IMR-90 (cell line): ENCODE results near the gene TF. TPM values are rescaled to one million over a fixed set of nuclear protein-coding genes. Genes with fewer than 3 reads are reported as not detected.

Experiments used
- ATAC-seq: fragments of 200-7000 bp; cut with Tn5 transposase; 2 replicates; pipeline ENCODE4 v1.9.1; 2020; ENCODE audit warnings: low read depth, mild to moderate bottlenecking, moderate library complexity
- BruUV-seq: library from RNA; stranded (reverse); fragments of 400-500 nt; replicated peaks from 2 replicates; lab custom pipeline; 2021; lab: Mats Ljungman, UMichigan
- CTCF ChIA-PET: fragments of 300-600 bp; formaldehyde crosslinking; extraction: SDS; loops from one replicate; lab custom pipeline; 2021; ENCODE audit warnings: antibody characterized with exemption; lab: Yijun Ruan, JAX
- POLR2A ChIA-PET: fragments of 300-600 bp; sonication (Branson Sonifier 250); formaldehyde crosslinking; loops from one replicate; lab custom pipeline; 2022; ENCODE audit warnings: antibody characterized with exemption; ENCODE audit not compliant: unreplicated experiment; lab: Charles Lee
- DNase-seq: peaks from one replicate; pipeline ENCODE4 v3.0.0; 2013
- H2AFZ ChIP-seq: replicated peaks from 2 replicates; pipeline ENCODE3; 2013; ENCODE audit warnings: low read length, mild to moderate bottlenecking; ENCODE audit not compliant: poor library complexity
- H2AK5ac ChIP-seq: 2 replicates; pipeline ENCODE4 v1.6.1; 2013; ENCODE audit warnings: low read depth, low read length, inconsistent platforms
- H2AK9ac ChIP-seq: replicated peaks from 2 replicates; pipeline ENCODE3; 2013; ENCODE audit warnings: mild to moderate bottlenecking, low read depth, low read length, moderate library complexity; ENCODE audit not compliant: poor library complexity
- H2BK120ac ChIP-seq: 2 replicates; pipeline ENCODE4 v1.6.1; 2013; ENCODE audit warnings: low read depth, low read length, inconsistent platforms
- H2BK15ac ChIP-seq: 3 replicates; pipeline ENCODE4 v1.6.1; 2013; ENCODE audit warnings: low read depth, low read length, inconsistent platforms
- H2BK20ac ChIP-seq: 2 replicates; pipeline ENCODE4 v1.6.1; 2013; ENCODE audit warnings: low read depth, mild to moderate bottlenecking, inconsistent platforms, low read length, moderate library complexity
- H2BK5ac ChIP-seq: 2 replicates; pipeline ENCODE4 v1.6.1; 2013; ENCODE audit warnings: mild to moderate bottlenecking, low read depth, low read length, inconsistent platforms; ENCODE audit not compliant: poor library complexity, severe bottlenecking
- H3K14ac ChIP-seq: replicated peaks from 2 replicates; pipeline ENCODE4 v1.6.1; 2013; ENCODE audit warnings: low read depth, low read length, inconsistent platforms
- H3K18ac ChIP-seq: 2 replicates; pipeline ENCODE4 v1.6.1; 2013; ENCODE audit warnings: low read depth, low read length, control low read depth
- H3K23ac ChIP-seq: 2 replicates; pipeline ENCODE4 v1.6.1; 2013; ENCODE audit warnings: low read depth, low read length, inconsistent platforms
- H3K27ac ChIP-seq: 2 replicates; pipeline ENCODE4 v1.5.1; 2013; ENCODE audit warnings: mild to moderate bottlenecking, control low read depth, low read length; ENCODE audit not compliant: insufficient read depth
- H3K27me3 ChIP-seq: 2 replicates; pipeline ENCODE4 v1.6.1; 2013; ENCODE audit warnings: low read length; ENCODE audit not compliant: control insufficient read depth, insufficient read depth
- H3K36me3 ChIP-seq: 2 replicates; pipeline ENCODE4 v1.6.1; 2013; ENCODE audit warnings: low read length, mixed read lengths; ENCODE audit not compliant: control insufficient read depth, insufficient read depth
- H3K4ac ChIP-seq: 2 replicates; pipeline ENCODE4 v1.6.1; 2013; ENCODE audit warnings: low read depth, low read length, inconsistent platforms
- H3K4me1 ChIP-seq: 2 replicates; pipeline ENCODE4 v1.6.1; 2013; ENCODE audit warnings: low read length, mixed read lengths; ENCODE audit not compliant: control insufficient read depth, insufficient read depth
- H3K4me2 ChIP-seq: 2 replicates; pipeline ENCODE4 v1.6.1; 2013; ENCODE audit warnings: low read depth, mild to moderate bottlenecking, control low read depth, low read length, moderate library complexity
- H3K4me3 ChIP-seq: 2 replicates; pipeline ENCODE4 v1.5.1; 2013; ENCODE audit warnings: low read depth, mild to moderate bottlenecking, control low read depth, low read length, moderate library complexity; ENCODE audit not compliant: insufficient read depth
- H3K56ac ChIP-seq: 2 replicates; pipeline ENCODE4 v1.6.1; 2013; ENCODE audit warnings: low read length, inconsistent platforms; ENCODE audit not compliant: insufficient read depth; ENCODE audit errors: extremely low read depth
- H3K79me1 ChIP-seq, 2 experiments: 2 replicates each; pipeline ENCODE4 v1.6.1; 2013; ENCODE audit warnings: low read length in 2 of 2, inconsistent platforms in 1 of 2, low read depth in 1 of 2
- H3K9ac ChIP-seq: 2 replicates; pipeline ENCODE4 v1.6.1; 2013; ENCODE audit warnings: low read depth, low read length, control low read depth
- H3K9me1 ChIP-seq: 2 replicates; pipeline ENCODE4 v1.6.1; 2013; ENCODE audit warnings: low read length, inconsistent platforms; ENCODE audit not compliant: insufficient read depth
- H3K9me3 ChIP-seq: 2 replicates; pipeline ENCODE4 v1.6.1; 2013; ENCODE audit warnings: low read length; ENCODE audit not compliant: control insufficient read depth, insufficient read depth
- H4K20me1 ChIP-seq: 2 replicates; pipeline ENCODE4 v1.6.1; 2013; ENCODE audit warnings: low read length, inconsistent platforms; ENCODE audit not compliant: insufficient read depth
- H4K5ac ChIP-seq: 2 replicates; pipeline ENCODE4 v1.6.1; 2013; ENCODE audit warnings: mild to moderate bottlenecking, low read depth, low read length, control low read depth
- H4K8ac ChIP-seq, 2 experiments: 2 replicates each; pipeline ENCODE4 v1.6.1; 2013; ENCODE audit warnings: low read depth in 2 of 2, low read length in 2 of 2, control low read depth in 1 of 2, inconsistent platforms in 1 of 2
- H4K91ac ChIP-seq: 2 replicates; pipeline ENCODE4 v1.6.1; 2013; ENCODE audit warnings: low read depth, low read length, inconsistent platforms; ENCODE audit not compliant: insufficient read depth
- CHD1 ChIP-seq: IDR thresholded peaks from 2 replicates; pipeline ENCODE4 v1.6.1; 2012; ENCODE audit warnings: low read depth, low read length, improper control_type of control experiment
- ELK1 ChIP-seq: fragments of 150-350 bp; IDR thresholded peaks from 2 replicates; pipeline ENCODE4 v1.6.1; 2016; ENCODE audit warnings: low read depth, mild to moderate bottlenecking, low read length, moderate library complexity, borderline replicate concordance
- FOS ChIP-seq: fragments of 150-350 bp; IDR thresholded peaks from 2 replicates; pipeline ENCODE4 v1.6.1; 2016; ENCODE audit warnings: low read depth, low read length
- WGBS, 2 experiments: methylation state at CpG; one replicate each; pipeline versions ENCODE4 v1.1.5 to v1.1.7; 2013; ENCODE audit warnings: missing lambda C conversion rate in 2 of 2; ENCODE audit not compliant: insufficient read length in 1 of 2; ENCODE audit errors: extremely low coverage in 2 of 2; 5-methylcytosine and 5-hydroxymethylcytosine counted together
- dilution Hi-C: fragments of 300-500 bp; cut with HindIII; formaldehyde crosslinking; loops from one replicate; pipeline ENCODE4 v1.14.3; 2018; ENCODE audit warnings: low sequenced_read_pairs; ENCODE audit not compliant: unreplicated experiment
- in situ Hi-C: fragments of 300-500 bp; cut with MboI; formaldehyde crosslinking; loops from 3 replicates; pipeline ENCODE4 v1.14.3; 2019; ENCODE audit warnings: low sequenced_read_pairs, inconsistent platforms, mixed read lengths
- intact Hi-C: fragments of 100-400 bp; cut with micrococcal nuclease; formaldehyde crosslinking; loops from 2 replicates; pipeline ENCODE4 v1.10.0; 2022
- polyA plus RNA-seq, 3 experiments: library from polyadenylated mRNA; depleted of rRNA; stranded (reverse); fragments of >200 nt; gene quantifications; 2 replicates each; pipeline ENCODE4 v1.2.3, GENCODE V29; 2012; ENCODE audit warnings: low replicate concordance in 1 of 3
- total RNA-seq: library from RNA; depleted of rRNA; stranded (reverse); fragments of >200 nt; gene quantifications from 2 replicates; pipeline ENCODE4 v1.2.3, GENCODE V29; 2012

The TF gene
- total and polyA plus RNA-seq, 2 of the 4 experiments (the other 2 are of a cell fraction), result 0.07 TPM; not detected in 1

GRCh38 chr3:133805384-133805701 is 59.1 kb downstream of the TF start:
- in situ Hi-C loops (loop anchor here (25.0 kb wide), 2 partner anchors 343 to 682 kb away; partner anchors contain the start of genes ANAPC13 and CEP63), dilution Hi-C loops (no loop called here), intact Hi-C loops (loop anchor here (1.0 to 10.0 kb wide), 4 partner anchors 143 to 1073 kb away; partner anchors contain the start of gene CDV3)
- Histone ChIP-seq H3K79me1 (peaks cover 3 to 19% of the 10 kb centered on the region in 2 experiments; a peak in 2 of 4 replicates), H3K23ac (no peak overlapping the region), H3K4me3 (peak overlapping the region; percentile 76), H2BK15ac (no peak overlapping the region), H4K20me1 (no peaks in the 10 kb centered on the region), H3K4ac (no peak overlapping the region), H3K9ac (no peak overlapping the region), H2AK5ac (no peak overlapping the region), H3K27me3 (0 out of 2 replicates have a peak, but pooled peaks cover 2% of the 10 kb centered on the region), H2BK5ac (no peak overlapping the region), H3K27ac (no peak overlapping the region), H2BK120ac (no peak overlapping the region), H4K91ac (no peak overlapping the region), H2BK20ac (no peak overlapping the region), H2AFZ (peak overlapping the region; percentile 97), H3K18ac (no peak overlapping the region), H3K4me1 (no peaks in the 10 kb centered on the region), H2AK9ac (no peak overlapping the region), H3K36me3 (peaks cover 2% of the 10 kb centered on the region; the same call in 1 of the 2 replicates), H4K8ac (peak overlapping the region; percentile 27 to 67; a peak in 2 of 4 replicates), H3K9me3 (no peaks in the 10 kb centered on the region), H3K4me2 (peak overlapping the region; percentile 72), H3K9me1 (peaks cover 4% of the 10 kb centered on the region; the same call in 1 of the 2 replicates), H3K14ac (no peak overlapping the region), H3K56ac (no peak overlapping the region; the same call in 1 of the 2 replicates), H4K5ac (no peak overlapping the region)
- ChIA-PET CTCF (no interaction called here), POLR2A (no interaction called here)
- WGBS, 2 experiments, result no CpG with 5 or more reads among the region's 15 CpGs
- BruUV-seq, result no TSS peak
- DNase-seq, result no peak
- ATAC-seq, result no peak
- TF ChIP-seq FOS, result 0 out of 2 replicates have a peak, but pooled peaks have one; percentile 3
- no peak for TF ChIP-seq ELK1
- no peak for TF ChIP-seq CHD1
